GM18861 (cell line): Measurements from ENCODE around the gene RFX8.
"Not testable (repeated sequence)": the region's sequence is repeated elsewhere in the genome, so short reads cannot be mapped to it uniquely, and the experiment has no call there.

Experiments used
- ATAC-seq: cut with Tn5 transposase; IDR thresholded peaks from one replicate; pipeline ENCODE4 v1.9.1; 2021; ENCODE audit not compliant: unreplicated experiment

Gene RFX8

GRCh38 chr2:101355401-101356054 lies 119.4 kb downstream of the RFX8 start:
- ATAC-seq: no peak

GRCh38 chr2:101354420-101355311 lies 120.2 kb downstream of the RFX8 start:
- ATAC-seq: no peak

- ATAC-seq: not testable (repeated sequence)
Observed at GRCh38 chr2:101352631-101353030, 122.3 kb downstream of the RFX8 start.

- no peak for ATAC-seq
Observed at GRCh38 chr2:101351207-101351606, 123.7 kb downstream of the RFX8 start.

GRCh38 chr2:101349893-101350662 lies 124.8 kb downstream of the RFX8 start:
- no peak for ATAC-seq

- no peak for ATAC-seq
Observed at GRCh38 chr2:101348883-101349282, 126.0 kb downstream of the RFX8 start.
